Trophoblast cell (in vitro differentiated cells and primary cell): ENCODE measurements around the gene IGF1R.
A peak's percentile ranks its signal among the peaks of the same experiment; 100 is the strongest.

ENCODE experiments used
- DNase-seq, 2 donors: peaks; one replicate each; pipeline ENCODE4 v3.0.0-alpha.2; 2016
- H2AFZ ChIP-seq: 2 replicates; pipeline ENCODE4 v1.6.1; 2013; ENCODE audit warnings: low read length, moderate library complexity, mild to moderate bottlenecking; ENCODE audit not compliant: insufficient read depth, poor library complexity
- H2AK5ac ChIP-seq: 2 replicates; pipeline ENCODE4 v1.6.1; 2013; ENCODE audit warnings: mild to moderate bottlenecking, low read length
- H2BK120ac ChIP-seq: 2 replicates; pipeline ENCODE4 v1.6.1; 2013; ENCODE audit warnings: low read length, mild to moderate bottlenecking, moderate library complexity; ENCODE audit not compliant: insufficient read depth, poor library complexity
- H2BK12ac ChIP-seq: 2 replicates; pipeline ENCODE4 v1.6.1; 2013; ENCODE audit warnings: mild to moderate bottlenecking, low read length, moderate library complexity
- H2BK5ac ChIP-seq: 2 replicates; pipeline ENCODE4 v1.6.1; 2013; ENCODE audit warnings: low read length, low read depth, moderate library complexity, mild to moderate bottlenecking; ENCODE audit not compliant: poor library complexity
- H3K14ac ChIP-seq: 2 replicates; pipeline ENCODE4 v1.6.1; 2013; ENCODE audit warnings: mild to moderate bottlenecking, low read length
- H3K18ac ChIP-seq: 2 replicates; pipeline ENCODE4 v1.6.1; 2013; ENCODE audit warnings: mild to moderate bottlenecking, low read length
- H3K23ac ChIP-seq: 2 replicates; pipeline ENCODE4 v1.6.1; 2013; ENCODE audit warnings: low read length
- H3K27ac ChIP-seq: 2 replicates; pipeline ENCODE4 v1.5.1; 2013; ENCODE audit warnings: low read depth, mild to moderate bottlenecking, inconsistent platforms, low read length, moderate library complexity
- H3K27me3 ChIP-seq: 2 replicates; pipeline ENCODE4 v1.6.1; 2013; ENCODE audit warnings: inconsistent platforms, mild to moderate bottlenecking, low read length, moderate library complexity; ENCODE audit not compliant: insufficient read depth
- H3K36me3 ChIP-seq, 2 experiments: 1 replicate in 1 of 2; 2 replicates in 1 of 2; pipeline ENCODE4 v1.6.1; 2013; ENCODE audit warnings: low read length in 2 of 2, mild to moderate bottlenecking in 2 of 2, moderate library complexity in 1 of 2; ENCODE audit not compliant: insufficient read depth in 2 of 2, control insufficient read depth in 1 of 2
- H3K4ac ChIP-seq: 2 replicates; pipeline ENCODE4 v1.6.1; 2013; ENCODE audit warnings: low read depth, mild to moderate bottlenecking, low read length, moderate library complexity
- H3K4me1 ChIP-seq, 2 experiments: 1 replicate in 1 of 2; 2 replicates in 1 of 2; pipeline ENCODE4 v1.6.1; 2013; ENCODE audit warnings: low read length in 2 of 2, mild to moderate bottlenecking in 2 of 2, moderate library complexity in 1 of 2; ENCODE audit not compliant: insufficient read depth in 2 of 2, control insufficient read depth in 1 of 2
- H3K4me2 ChIP-seq: 2 replicates; pipeline ENCODE4 v1.6.1; 2013; ENCODE audit warnings: inconsistent platforms, mild to moderate bottlenecking, low read length, moderate library complexity
- H3K4me3 ChIP-seq: 2 replicates; pipeline ENCODE4 v1.5.1; 2013; ENCODE audit warnings: mild to moderate bottlenecking, low read depth, low read length, inconsistent platforms
- H3K79me1 ChIP-seq: one replicate; pipeline ENCODE4 v1.6.1; 2013; ENCODE audit warnings: low read length
- H3K79me2 ChIP-seq: 2 replicates; pipeline ENCODE4 v1.6.1; 2013; ENCODE audit warnings: low read length, mild to moderate bottlenecking; ENCODE audit not compliant: control insufficient read depth, insufficient read depth, poor library complexity
- H3K9ac ChIP-seq: 2 replicates; pipeline ENCODE4 v1.6.1; 2013; ENCODE audit warnings: mild to moderate bottlenecking, low read length
- H3K9me3 ChIP-seq: 2 replicates; pipeline ENCODE4 v1.6.1; 2013; ENCODE audit warnings: low read depth, mild to moderate bottlenecking, control low read depth, inconsistent platforms, low read length; ENCODE audit not compliant: insufficient read depth
- H4K12ac ChIP-seq: 2 replicates; pipeline ENCODE4 v1.6.1; 2013; ENCODE audit warnings: low read depth, mild to moderate bottlenecking, low read length, moderate library complexity
- H4K8ac ChIP-seq: 2 replicates; pipeline ENCODE4 v1.6.1; 2013; ENCODE audit warnings: low read depth, mild to moderate bottlenecking, low read length, moderate library complexity
- H4K91ac ChIP-seq: one replicate; pipeline ENCODE4 v1.6.1; 2013; ENCODE audit warnings: low read depth, mild to moderate bottlenecking, low read length, moderate library complexity
- WGBS: extraction: QIAGEN DNeasy Blood & Tissue Kit; methylation state at CpG from one replicate; pipeline ENCODE4 v1.1.7; 2013; ENCODE audit warnings: missing lambda C conversion rate; ENCODE audit not compliant: insufficient read length, insufficient coverage; ENCODE audit errors: extremely low coverage; 5-methylcytosine and 5-hydroxymethylcytosine counted together

IGF1R gene

GRCh38 chr15:98904544-98904943, 256.2 kb downstream of the IGF1R start:
- Histone ChIP-seq H3K14ac (peak overlapping the region; percentile 59), H3K4me3 (no peak overlapping the region), H3K4me1 (peaks cover 32 to 43% of the 10 kb centered on the region in 2 experiments), H3K9ac (no peak overlapping the region), H2BK120ac (peak overlapping the region; percentile 92), H3K79me2 (peaks cover 4% of the 10 kb centered on the region), H4K91ac (peak overlapping the region; percentile 67), H3K18ac (no peak overlapping the region), H3K4ac (no peak overlapping the region), H3K27ac (peak overlapping the region; percentile 94), H3K9me3 (no peaks in the 10 kb centered on the region), H4K8ac (no peak overlapping the region), H3K27me3 (no peaks in the 10 kb centered on the region), H3K4me2 (no peak overlapping the region), H3K36me3 (peaks cover 19 to 29% of the 10 kb centered on the region in 2 experiments), H2AK5ac (no peak overlapping the region), H4K12ac (no peak overlapping the region), H2BK5ac (peak overlapping the region; percentile 84), H3K79me1 (peaks cover 36% of the 10 kb centered on the region), H2AFZ (no peak overlapping the region), H2BK12ac (peak overlapping the region; percentile 1), H3K23ac (no peak overlapping the region)
- no CpG with 5 or more reads among the region's 4 CpGs for WGBS
- peak; percentile 59 to 76 for DNase-seq

GRCh38 chr15:98905963-98906711, 257.8 kb downstream of the IGF1R start:
- Histone ChIP-seq H4K12ac (no peak overlapping the region), H3K18ac (peak overlapping the region; percentile 61), H3K27ac (peak overlapping the region; percentile 1), H3K9me3 (no peaks in the 10 kb centered on the region), H3K27me3 (no peaks in the 10 kb centered on the region), H3K4me1 (peaks cover 25 to 36% of the 10 kb centered on the region in 2 experiments), H3K4ac (peak overlapping the region; percentile 16), H3K4me3 (no peak overlapping the region), H2AFZ (no peak overlapping the region), H3K9ac (no peak overlapping the region), H2BK120ac (peak overlapping the region; percentile 6), H2AK5ac (peak overlapping the region; percentile 10), H3K79me1 (peaks cover 26% of the 10 kb centered on the region), H3K14ac (no peak overlapping the region), H3K4me2 (no peak overlapping the region), H3K79me2 (peaks cover under 1% of the 10 kb centered on the region), H3K36me3 (peaks cover 28 to 44% of the 10 kb centered on the region in 2 experiments), H2BK5ac (no peak overlapping the region), H4K91ac (peak overlapping the region; percentile 7), H4K8ac (no peak overlapping the region), H2BK12ac (peak overlapping the region; percentile 20), H3K23ac (no peak overlapping the region)
- WGBS = no CpG with 5 or more reads among the region's 7 CpGs
- DNase-seq = peak; percentile 46 to 88

GRCh38 chr15:98906712-98907083, 258.4 kb downstream of the IGF1R start:
- Histone ChIP-seq H3K4ac (no peak overlapping the region), H4K12ac (no peak overlapping the region), H3K27ac (no peak overlapping the region), H3K4me2 (no peak overlapping the region), H3K9me3 (no peaks in the 10 kb centered on the region), H2AFZ (no peak overlapping the region), H3K14ac (no peak overlapping the region), H3K36me3 (peaks cover 33 to 49% of the 10 kb centered on the region in 2 experiments), H3K4me3 (no peak overlapping the region), H3K79me2 (no peaks in the 10 kb centered on the region), H3K27me3 (no peaks in the 10 kb centered on the region), H2BK5ac (no peak overlapping the region), H2BK12ac (peak overlapping the region; percentile 20), H2BK120ac (peak overlapping the region; percentile 6), H3K9ac (no peak overlapping the region), H3K23ac (no peak overlapping the region), H4K91ac (peak overlapping the region; percentile 7), H2AK5ac (no peak overlapping the region), H3K79me1 (peaks cover 22% of the 10 kb centered on the region), H3K18ac (peak overlapping the region; percentile 66), H3K4me1 (peaks cover 22 to 33% of the 10 kb centered on the region in 2 experiments), H4K8ac (no peak overlapping the region)
- WGBS = no CpG with 5 or more reads among the region's 6 CpGs
- no peak for DNase-seq

- DNase-seq = no peak
- Histone ChIP-seq H3K14ac (no peak overlapping the region), H2AFZ (no peak overlapping the region), H3K4ac (peak overlapping the region; percentile 34), H2BK120ac (no peak overlapping the region), H2BK5ac (no peak overlapping the region), H4K8ac (peak overlapping the region; percentile 25), H3K9me3 (no peaks in the 10 kb centered on the region), H3K9ac (no peak overlapping the region), H3K4me2 (no peak overlapping the region), H2BK12ac (no peak overlapping the region), H3K27ac (no peak overlapping the region), H3K27me3 (no peaks in the 10 kb centered on the region), H3K79me2 (no peaks in the 10 kb centered on the region), H3K23ac (no peak overlapping the region), H4K91ac (no peak overlapping the region), H3K79me1 (peaks cover 11% of the 10 kb centered on the region), H3K4me1 (peaks cover 20 to 25% of the 10 kb centered on the region in 2 experiments), H2AK5ac (no peak overlapping the region), H3K4me3 (no peak overlapping the region), H4K12ac (no peak overlapping the region), H3K36me3 (peaks cover 40 to 58% of the 10 kb centered on the region in 2 experiments), H3K18ac (no peak overlapping the region)
- no CpG with 5 or more reads among the region's 4 CpGs for WGBS
Measured at GRCh38 chr15:98907927-98908471, 259.7 kb downstream of the IGF1R start.
